ENCODE results near the gene LRIF1. TPM values are rescaled to one million over a fixed set of nuclear protein-coding genes. Genes with fewer than 3 reads are reported as not detected.
A peak's percentile ranks its signal among the peaks of the same experiment; 100 is the strongest.

Gene LRIF1
- total and polyA plus RNA-seq, 2 of the 4 experiments (the other 2 are of a cell fraction): 5.4 to 6.8 TPM

DNA sequence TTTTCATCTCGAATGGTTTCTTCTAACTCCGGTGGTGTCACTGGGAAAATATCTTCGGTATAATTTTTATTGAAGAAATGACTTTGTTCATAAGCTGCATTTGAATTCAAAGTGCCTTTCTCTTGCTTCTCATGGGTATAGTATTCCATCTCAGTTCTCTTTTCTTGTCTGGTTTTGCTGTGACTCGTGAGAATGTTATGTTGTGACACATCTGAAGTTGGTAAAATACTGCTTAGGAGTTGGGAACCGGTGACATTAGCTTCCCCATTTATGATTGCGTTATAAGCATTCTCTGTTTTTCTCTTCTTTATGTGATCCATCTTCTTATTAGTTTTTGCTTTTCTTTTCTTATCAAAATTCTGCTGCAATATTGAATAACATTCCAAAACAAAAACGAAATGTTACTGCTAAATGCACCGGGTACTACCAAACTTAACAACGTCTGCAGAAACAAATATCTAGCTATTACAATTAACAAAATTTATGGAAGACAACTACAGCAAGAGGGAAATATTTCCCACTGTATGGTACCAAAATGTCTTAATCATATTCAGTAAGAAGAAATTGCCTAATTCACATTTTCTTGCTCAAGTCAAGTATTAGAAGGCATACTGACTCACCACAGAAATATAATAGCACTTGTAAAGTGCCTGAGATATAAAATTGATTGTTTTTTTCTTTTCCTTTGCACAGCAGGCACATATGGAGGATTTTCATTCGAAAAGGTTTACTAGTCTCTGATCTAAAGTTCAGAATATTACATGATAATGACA lies 15.5 kb downstream of the LRIF1 start:
- Histone ChIP-seq H3K4me3 (ENCODE audit: insufficient read depth, low read depth, low read length) (no peak overlapping the region), H3K27ac (ENCODE audit: insufficient read depth, low read length) (no peak overlapping the region), H2AK5ac (ENCODE audit: low read depth, low read length) (no peak overlapping the region), H3K79me1 (ENCODE audit: low read depth in 1 of 2, low read length in 2 of 2) (peaks cover 0 to 5% of the 10 kb centered on the region in 2 experiments; a peak in 3 of 4 replicates), H3K4me2 (ENCODE audit: low read depth, low read length) (no peak overlapping the region), H3K9me1 (ENCODE audit: insufficient read depth, low read length) (no peaks in the 10 kb centered on the region), H3K14ac (replicated peaks; ENCODE audit: low read depth, low read length) (no peak overlapping the region), H2BK20ac (ENCODE audit: low read depth, low read length) (no peak overlapping the region), H2BK120ac (ENCODE audit: low read depth, low read length) (no peak overlapping the region), H3K36me3 (ENCODE audit: control insufficient read depth, insufficient read depth, low read length) (peaks cover 16% of the 10 kb centered on the region), H4K5ac (ENCODE audit: low read depth, low read length) (no peak overlapping the region), H3K9ac (ENCODE audit: low read depth, low read length) (no peak overlapping the region), H2BK5ac (ENCODE audit: low read depth, low read length, poor library complexity, severe bottlenecking) (no peak overlapping the region), H3K23ac (ENCODE audit: low read depth, low read length) (no peak overlapping the region), H2AFZ (replicated peaks; ENCODE audit: low read length, poor library complexity) (no peak overlapping the region), H3K9me3 (ENCODE audit: control insufficient read depth, insufficient read depth, low read length) (no peaks in the 10 kb centered on the region), H3K27me3 (ENCODE audit: control insufficient read depth, insufficient read depth, low read length) (no peaks in the 10 kb centered on the region), H3K4me1 (ENCODE audit: control insufficient read depth, insufficient read depth, low read length) (no peaks in the 10 kb centered on the region), H4K20me1 (ENCODE audit: insufficient read depth, low read length) (no peaks in the 10 kb centered on the region), H2BK15ac (ENCODE audit: low read depth, low read length) (no peak overlapping the region), H3K4ac (ENCODE audit: low read depth, low read length) (no peak overlapping the region), H3K56ac (ENCODE audit: extremely low read depth, insufficient read depth, low read length) (no peak overlapping the region), H3K18ac (ENCODE audit: low read depth, low read length) (no peak overlapping the region), H2AK9ac (replicated peaks; ENCODE audit: low read depth, low read length, poor library complexity) (no peak overlapping the region), H4K8ac (ENCODE audit: low read depth in 2 of 2, low read length in 2 of 2) (no peak overlapping the region), H4K91ac (ENCODE audit: insufficient read depth, low read depth, low read length) (no peak overlapping the region)
- in situ Hi-C loops (cut with MboI; ENCODE audit: low sequenced_read_pairs): no loop called here
- TF ChIP-seq POLR2A (IDR thresholded peaks at IDR 0.05; ENCODE audit: low read depth, low read length) (no peak), NFE2L2 (IDR thresholded peaks at IDR 0.05; ENCODE audit: low read depth, low read length) (no peak), RCOR1 (IDR thresholded peaks at IDR 0.05; ENCODE audit: insufficient replicate concordance, low read length) (no peak)
- TF ChIP-seq, protein P1, sequence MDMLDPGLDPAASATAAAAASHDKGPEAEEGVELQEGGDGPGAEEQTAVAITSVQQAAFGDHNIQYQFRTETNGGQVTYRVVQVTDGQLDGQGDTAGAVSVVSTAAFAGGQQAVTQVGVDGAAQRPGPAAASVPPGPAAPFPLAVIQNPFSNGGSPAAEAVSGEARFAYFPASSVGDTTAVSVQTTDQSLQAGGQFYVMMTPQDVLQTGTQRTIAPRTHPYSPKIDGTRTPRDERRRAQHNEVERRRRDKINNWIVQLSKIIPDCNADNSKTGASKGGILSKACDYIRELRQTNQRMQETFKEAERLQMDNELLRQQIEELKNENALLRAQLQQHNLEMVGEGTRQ (IDR thresholded peaks at IDR 0.05; ENCODE audit: low read depth, low read length): no peak
- TF ChIP-seq, protein P2, sequence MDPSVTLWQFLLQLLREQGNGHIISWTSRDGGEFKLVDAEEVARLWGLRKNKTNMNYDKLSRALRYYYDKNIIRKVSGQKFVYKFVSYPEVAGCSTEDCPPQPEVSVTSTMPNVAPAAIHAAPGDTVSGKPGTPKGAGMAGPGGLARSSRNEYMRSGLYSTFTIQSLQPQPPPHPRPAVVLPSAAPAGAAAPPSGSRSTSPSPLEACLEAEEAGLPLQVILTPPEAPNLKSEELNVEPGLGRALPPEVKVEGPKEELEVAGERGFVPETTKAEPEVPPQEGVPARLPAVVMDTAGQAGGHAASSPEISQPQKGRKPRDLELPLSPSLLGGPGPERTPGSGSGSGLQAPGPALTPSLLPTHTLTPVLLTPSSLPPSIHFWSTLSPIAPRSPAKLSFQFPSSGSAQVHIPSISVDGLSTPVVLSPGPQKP (IDR thresholded peaks at IDR 0.05; ENCODE audit: borderline replicate concordance, low read depth, low read length): no peak
- DNase-seq (peak; percentile 51), ATAC-seq (ENCODE audit: low read depth) (no peak)
- BruUV-seq (replicated peaks): no TSS peak
- no CpG with 5 or more reads among the region's 10 CpGs for WGBS, 2 experiments (ENCODE audit: extremely low coverage in 2 of 2, insufficient read length in 1 of 2)
- dilution Hi-C loops (cut with HindIII; ENCODE audit: low sequenced_read_pairs, unreplicated experiment): no loop called here
- intact Hi-C loops (cut with micrococcal nuclease): no loop called here
- CTCF ChIA-PET: interaction anchor here (0.5 kb wide), 1 partner anchor 807 kb away, joined by 4 read pairs; no protein-coding TSS in a partner anchor
- POLR2A ChIA-PET (ENCODE audit: unreplicated experiment): no interaction called here
